Measurements from ENCODE around the gene SIX5.

SIX5 gene

DNA sequence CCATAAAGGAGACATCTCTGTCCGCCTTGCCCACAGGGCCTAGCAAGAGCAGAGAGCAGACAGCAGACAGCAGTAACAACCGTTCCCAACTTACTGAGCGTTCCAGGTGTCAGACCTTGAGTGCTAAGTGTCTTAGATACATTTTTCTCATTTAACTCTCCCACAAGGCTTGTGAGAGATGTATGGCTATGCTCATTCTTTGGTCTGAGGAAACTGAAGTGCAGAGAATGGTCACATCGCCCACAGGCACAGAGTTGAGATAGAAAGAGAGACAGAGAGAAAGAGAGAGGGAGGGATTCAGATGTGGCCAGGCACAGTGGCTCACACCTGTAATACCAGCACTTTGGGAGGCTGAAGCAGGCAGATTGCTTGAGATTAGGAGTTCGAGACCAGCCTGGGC, 21.5 kb downstream of the SIX5 start:
- DNase-seq (ENCODE audit: low read depth) = no peak
- no peak for TF ChIP-seq CTCF (IDR thresholded peaks at IDR 0.05; ENCODE audit: low read depth, low read length, missing control alignments)
- in situ Hi-C loops (cut with HindIII; ENCODE audit: low sequenced_read_pairs) = no loop called here
- H3K4me3 ChIP-seq (ENCODE audit: low read depth, low read length) = no peak overlapping the region

GRCh38 chr19:45746866-45747265, 22.2 kb downstream of the SIX5 start:
- DNase-seq (ENCODE audit: low read depth) = no peak
- H3K4me3 ChIP-seq (ENCODE audit: low read depth, low read length) = no peak overlapping the region
- in situ Hi-C loops (cut with HindIII; ENCODE audit: low sequenced_read_pairs) = no loop called here
- no peak for TF ChIP-seq CTCF (IDR thresholded peaks at IDR 0.05; ENCODE audit: low read depth, low read length, missing control alignments)

GRCh38 chr19:45745606-45746005, 23.4 kb downstream of the SIX5 start:
- DNase-seq (ENCODE audit: low read depth) = no peak
- no peak overlapping the region for H3K4me3 ChIP-seq (ENCODE audit: low read depth, low read length)
- no peak for TF ChIP-seq CTCF (IDR thresholded peaks at IDR 0.05; ENCODE audit: low read depth, low read length, missing control alignments)
- in situ Hi-C loops (cut with HindIII; ENCODE audit: low sequenced_read_pairs) = no loop called here

DNA sequence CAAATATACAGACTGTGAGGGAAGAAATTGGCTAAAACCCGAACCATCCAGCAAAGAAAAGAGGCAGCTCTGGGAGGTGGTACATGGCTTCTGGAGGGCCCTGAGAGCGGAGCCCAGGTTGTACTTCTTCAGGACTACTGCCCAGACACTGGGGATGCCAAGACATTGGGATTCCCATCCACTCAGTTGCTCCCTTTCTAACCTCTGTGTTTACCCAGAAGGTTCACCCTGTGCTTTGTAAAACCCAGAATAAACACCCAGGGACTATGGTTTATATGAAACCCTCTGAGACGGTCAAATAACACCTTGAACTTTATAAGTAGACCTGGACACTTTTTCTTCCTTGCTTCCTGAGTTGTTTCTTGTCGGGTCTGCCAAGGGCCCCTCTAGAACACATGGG, 26.1 kb downstream of the SIX5 start:
- no peak for TF ChIP-seq CTCF (IDR thresholded peaks at IDR 0.05; ENCODE audit: low read depth, low read length, missing control alignments)
- in situ Hi-C loops (cut with HindIII; ENCODE audit: low sequenced_read_pairs) = no loop called here
- no peak for DNase-seq (ENCODE audit: low read depth)
- no peak overlapping the region for H3K4me3 ChIP-seq (ENCODE audit: low read depth, low read length)

GRCh38 chr19:45739498-45740439, 29.3 kb downstream of the SIX5 start:
- no peak for DNase-seq (ENCODE audit: low read depth)
- no peak overlapping the region for H3K4me3 ChIP-seq (ENCODE audit: low read depth, low read length)
- TF ChIP-seq CTCF (IDR thresholded peaks at IDR 0.05; ENCODE audit: low read depth, low read length, missing control alignments) = no peak
- in situ Hi-C loops (cut with HindIII; ENCODE audit: low sequenced_read_pairs) = no loop called here

- in situ Hi-C loops (cut with HindIII; ENCODE audit: low sequenced_read_pairs) = no loop called here
- no peak for DNase-seq (ENCODE audit: low read depth)
- no peak within 1 kb of the TSS for H3K4me3 ChIP-seq (ENCODE audit: low read depth, low read length)
- no peak for TF ChIP-seq CTCF (IDR thresholded peaks at IDR 0.05; ENCODE audit: low read depth, low read length, missing control alignments)
Measured at GRCh38 chr19:45733160-45733810, 35.8 kb downstream of the SIX5 start, which contains the start of gene MEIOSIN. Gene MEIOSIN (plus strand): TSS chr19:45733439. CDS start chr19:45735377, 1,938 bp downstream.

Measured in astrocyte of the cerebellum (primary cell).